Calu3 (cell line): ENCODE results near the gene SLC41A3. TPM values are rescaled to one million over a fixed set of nuclear protein-coding genes. Genes with fewer than 3 reads are reported as not detected.
"Not testable (repeated sequence)": the region's sequence is repeated elsewhere in the genome, so short reads cannot be mapped to it uniquely, and the experiment has no call there.

Experiments
- BruUV-seq: library from RNA; stranded (reverse); fragments of 400-500 nt; replicated peaks from 2 replicates; lab custom pipeline; 2021; lab: Mats Ljungman, UMichigan
- CTCF ChIA-PET: fragments of 300-600 bp; sonication (Branson Sonifier 250); formaldehyde crosslinking; loops from one replicate; lab custom pipeline; 2022; ENCODE audit warnings: antibody characterized with exemption; lab: Charles Lee
- DNase-seq: peaks from one replicate; pipeline ENCODE4 v3.0.0; 2022
- H3K27ac Mint-ChIP-seq: one replicate; pipeline ENCODE4 v1.8.0; 2022; ENCODE audit warnings: mixed read lengths; ENCODE audit not compliant: unreplicated experiment
- H3K27me3 Mint-ChIP-seq: one replicate; pipeline ENCODE4 v1.8.0; 2022; ENCODE audit warnings: mixed read lengths; ENCODE audit not compliant: unreplicated experiment
- H3K36me3 Mint-ChIP-seq: one replicate; pipeline ENCODE4 v1.8.0; 2022; ENCODE audit warnings: mild to moderate bottlenecking, moderate library complexity, mixed read lengths; ENCODE audit not compliant: insufficient read depth, unreplicated experiment
- H3K4me1 Mint-ChIP-seq: one replicate; pipeline ENCODE4 v1.8.0; 2022; ENCODE audit warnings: mild to moderate bottlenecking, low read depth, mixed read lengths; ENCODE audit not compliant: unreplicated experiment
- H3K4me3 Mint-ChIP-seq: one replicate; pipeline ENCODE4 v1.8.0; 2022; ENCODE audit warnings: mild to moderate bottlenecking, low read depth, moderate library complexity, mixed read lengths; ENCODE audit not compliant: unreplicated experiment
- H3K9me3 Mint-ChIP-seq: one replicate; pipeline ENCODE4 v1.8.0; 2022; ENCODE audit warnings: low read depth, mixed read lengths; ENCODE audit not compliant: unreplicated experiment
- intact Hi-C: fragments of 100-400 bp; cut with micrococcal nuclease; formaldehyde crosslinking; loops from one replicate; pipeline ENCODE4 v1.10.0; 2022; ENCODE audit not compliant: unreplicated experiment
- total RNA-seq: library from RNA; stranded (reverse); gene quantifications from 2 replicates; pipeline ENCODE4 v1.2.3, GENCODE V29; 2022
- TF ChIP-seq, protein P1 (sequence below): fragments of 200-600 bp; IDR thresholded peaks from one replicate; pipeline ENCODE4 v1.8.0; 2022; ENCODE audit warnings: antibody characterized with exemption; ENCODE audit not compliant: unreplicated experiment

SLC41A3 gene
- total RNA-seq, 1 experiment from 2014 or later: 101 TPM

DNA sequence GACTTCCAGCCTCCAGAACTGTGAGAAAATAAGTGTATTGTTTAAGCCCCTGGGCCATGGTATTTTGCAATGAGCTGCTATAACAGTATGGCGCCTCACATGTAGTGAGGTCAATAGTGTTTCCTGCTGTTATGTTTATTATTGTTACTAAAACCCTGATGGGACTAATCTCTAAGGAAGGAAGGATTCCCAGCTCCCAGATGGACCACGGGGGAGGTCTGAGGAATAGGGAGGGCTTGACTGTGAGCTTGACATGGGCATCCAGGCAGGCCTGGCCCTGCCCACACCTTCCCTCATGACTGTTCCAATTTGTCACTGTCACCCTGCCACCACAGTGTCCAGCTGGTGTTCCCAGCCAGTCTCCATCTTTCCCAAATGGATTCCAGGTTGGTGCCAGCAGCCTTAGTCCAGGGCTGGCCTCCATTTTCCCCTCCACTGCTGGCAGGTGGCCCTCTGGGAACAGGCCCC lies 14.5 kb upstream of the SLC41A3 start:
- H3K27me3 Mint-ChIP-seq: no peaks in the 10 kb centered on the region
- no peak for DNase-seq
- no TSS peak for BruUV-seq
- CTCF ChIA-PET: no interaction called here
- intact Hi-C loops: no loop called here
- H3K27ac Mint-ChIP-seq: no peak overlapping the region
- H3K36me3 Mint-ChIP-seq: no peaks in the 10 kb centered on the region
- H3K9me3 Mint-ChIP-seq: peaks cover 11% of the 10 kb centered on the region
- H3K4me1 Mint-ChIP-seq: no peaks in the 10 kb centered on the region
- H3K4me3 Mint-ChIP-seq: no peak overlapping the region
- TF ChIP-seq, protein P1, sequence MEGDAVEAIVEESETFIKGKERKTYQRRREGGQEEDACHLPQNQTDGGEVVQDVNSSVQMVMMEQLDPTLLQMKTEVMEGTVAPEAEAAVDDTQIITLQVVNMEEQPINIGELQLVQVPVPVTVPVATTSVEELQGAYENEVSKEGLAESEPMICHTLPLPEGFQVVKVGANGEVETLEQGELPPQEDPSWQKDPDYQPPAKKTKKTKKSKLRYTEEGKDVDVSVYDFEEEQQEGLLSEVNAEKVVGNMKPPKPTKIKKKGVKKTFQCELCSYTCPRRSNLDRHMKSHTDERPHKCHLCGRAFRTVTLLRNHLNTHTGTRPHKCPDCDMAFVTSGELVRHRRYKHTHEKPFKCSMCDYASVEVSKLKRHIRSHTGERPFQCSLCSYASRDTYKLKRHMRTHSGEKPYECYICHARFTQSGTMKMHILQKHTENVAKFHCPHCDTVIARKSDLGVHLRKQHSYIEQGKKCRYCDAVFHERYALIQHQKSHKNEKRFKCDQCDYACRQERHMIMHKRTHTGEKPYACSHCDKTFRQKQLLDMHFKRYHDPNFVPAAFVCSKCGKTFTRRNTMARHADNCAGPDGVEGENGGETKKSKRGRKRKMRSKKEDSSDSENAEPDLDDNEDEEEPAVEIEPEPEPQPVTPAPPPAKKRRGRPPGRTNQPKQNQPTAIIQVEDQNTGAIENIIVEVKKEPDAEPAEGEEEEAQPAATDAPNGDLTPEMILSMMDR: no peak

DNA sequence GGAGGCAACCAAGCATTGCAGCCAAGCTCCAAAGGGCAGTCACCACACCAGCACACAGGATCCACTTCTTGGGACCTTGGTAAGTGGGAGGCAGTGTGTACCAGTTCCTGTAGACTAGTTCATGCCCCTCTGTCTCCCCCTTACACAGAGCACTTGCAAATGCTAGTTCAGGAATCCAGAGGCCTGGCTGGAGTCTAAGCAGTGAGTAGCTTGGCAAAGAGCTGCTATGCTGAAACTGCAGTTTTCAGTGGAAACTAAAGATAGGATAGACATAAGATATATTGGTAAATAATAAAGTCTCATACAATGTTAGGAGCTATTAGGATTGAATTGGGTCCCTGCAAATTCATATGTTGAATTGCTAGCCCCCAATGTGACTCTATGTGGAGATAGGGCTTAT lies 13.9 kb upstream of the SLC41A3 start:
- H3K9me3 Mint-ChIP-seq: peaks cover 11% of the 10 kb centered on the region
- H3K27ac Mint-ChIP-seq: no peak overlapping the region
- no TSS peak for BruUV-seq
- intact Hi-C loops: no loop called here
- no peaks in the 10 kb centered on the region for H3K27me3 Mint-ChIP-seq
- H3K4me3 Mint-ChIP-seq: no peak overlapping the region
- H3K4me1 Mint-ChIP-seq: no peaks in the 10 kb centered on the region
- TF ChIP-seq, protein P1: no peak
- H3K36me3 Mint-ChIP-seq: no peaks in the 10 kb centered on the region
- CTCF ChIA-PET: no interaction called here
- no peak for DNase-seq

DNA sequence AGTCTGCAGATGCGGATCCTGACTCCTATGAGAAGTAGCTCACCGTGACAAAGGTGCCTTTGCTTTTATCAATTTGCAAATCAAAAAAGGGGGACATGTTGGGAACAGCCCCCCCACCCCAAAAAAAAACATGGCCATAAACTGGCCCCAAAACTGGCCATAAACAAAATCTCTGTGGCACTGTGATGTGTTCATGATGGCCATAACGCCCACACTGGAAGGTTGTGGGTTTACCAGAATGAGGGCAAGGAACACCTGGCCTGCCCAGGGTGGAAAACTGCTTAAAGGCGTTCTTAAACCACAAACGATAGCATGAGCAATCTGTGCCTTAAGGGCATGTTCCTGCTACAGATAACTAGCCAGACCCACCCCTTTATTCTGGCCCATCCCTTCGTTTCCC lies 12.3 kb upstream of the SLC41A3 start:
- BruUV-seq, H3K4me3 Mint-ChIP-seq, DNase-seq, CTCF ChIA-PET, H3K4me1 Mint-ChIP-seq, intact Hi-C loops, H3K27ac Mint-ChIP-seq, H3K36me3 Mint-ChIP-seq: not testable (repeated sequence)
- peaks cover 12% of the 10 kb centered on the region for H3K27me3 Mint-ChIP-seq
- peaks cover 11% of the 10 kb centered on the region for H3K9me3 Mint-ChIP-seq

DNA sequence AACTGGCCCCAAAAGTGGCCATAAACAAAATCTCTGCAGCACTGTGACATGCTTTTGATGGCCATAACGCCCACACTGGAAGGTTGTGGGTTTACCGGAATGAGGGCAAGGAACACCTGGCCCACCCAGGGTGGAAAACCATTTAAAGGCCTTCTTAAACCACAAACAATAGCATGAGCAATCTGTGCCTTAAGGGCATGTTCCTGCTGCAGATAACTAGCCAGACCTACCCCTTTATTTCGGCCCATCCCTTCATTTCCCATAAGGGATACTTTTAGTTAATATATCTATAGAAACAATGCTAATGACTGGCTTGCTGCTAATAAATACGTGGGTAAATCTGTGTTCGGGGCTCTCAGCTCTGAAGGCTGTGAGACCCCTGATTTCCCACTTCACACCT lies 8.2 kb upstream of the SLC41A3 start:
- intact Hi-C loops, BruUV-seq: not testable (repeated sequence)

DNA sequence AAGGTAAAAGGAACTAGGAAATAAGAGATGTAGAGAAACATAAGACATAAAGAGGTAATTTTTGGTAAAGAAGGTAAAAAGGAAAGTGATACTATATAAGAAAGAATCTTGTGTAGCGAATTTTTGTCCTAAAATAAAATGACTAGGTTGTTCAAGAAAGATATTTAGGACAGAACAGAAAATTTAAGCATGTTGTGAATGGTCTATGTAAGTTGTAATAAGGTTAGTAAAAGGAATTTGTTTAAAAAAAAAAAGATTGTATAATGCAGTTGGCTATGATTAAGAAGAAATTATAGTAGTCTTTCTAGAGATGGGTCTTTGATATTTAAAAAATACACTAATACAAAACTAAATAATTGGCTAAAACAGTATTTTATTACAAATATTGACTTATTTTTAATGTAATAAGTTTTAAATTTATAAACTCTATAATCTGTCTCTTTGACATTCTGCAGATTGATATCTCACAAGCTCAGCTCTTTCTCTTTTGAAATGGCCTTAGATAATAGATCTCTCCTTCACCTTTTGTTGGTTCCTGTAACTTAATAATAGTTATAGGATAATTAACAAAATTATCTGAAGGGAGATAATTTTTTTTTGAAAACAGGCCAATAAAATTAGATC lies 3.7 kb upstream of the SLC41A3 start:
- intact Hi-C loops: no loop called here
- Mint-ChIP-seq H3K9me3 (peaks cover 7% of the 10 kb centered on the region), H3K4me3 (no peak overlapping the region), H3K27ac (no peak overlapping the region), H3K36me3 (peaks cover 28% of the 10 kb centered on the region), H3K27me3 (peaks cover 19% of the 10 kb centered on the region), H3K4me1 (peaks cover 21% of the 10 kb centered on the region)
- TF ChIP-seq, protein P1: no peak
- CTCF ChIA-PET: interaction anchor here (1.2 kb wide), 1 partner anchor 20 kb away, joined by 3 read pairs; no protein-coding TSS in a partner anchor
- DNase-seq: no peak
- no TSS peak for BruUV-seq

More for the DNA sequence above, 8.2 kb upstream of the SLC41A3 start:
- H3K27ac Mint-ChIP-seq, DNase-seq, H3K36me3 Mint-ChIP-seq, H3K4me1 Mint-ChIP-seq, CTCF ChIA-PET, H3K4me3 Mint-ChIP-seq: not testable (repeated sequence)
- peaks cover 14% of the 10 kb centered on the region for H3K9me3 Mint-ChIP-seq
- peaks cover 19% of the 10 kb centered on the region for H3K27me3 Mint-ChIP-seq
